ENCODE results near the gene IVNS1ABP.

GRCh38 chr1:185324118-185324517, 7.1 kb upstream of the IVNS1ABP start:
- TF ChIP-seq GATAD1 (CRISPR knock-in tag; IDR thresholded peaks at IDR 0.05): no peak
- TF ChIP-seq ZHX2 (IDR thresholded peaks at IDR 0.05; ENCODE audit: low read depth): no peak
- no peak for TF ChIP-seq ZHX2 (CRISPR knock-in tag; IDR thresholded peaks at IDR 0.05; ENCODE audit: borderline replicate concordance)
- no peak for TF ChIP-seq THAP7 (CRISPR knock-in tag; IDR thresholded peaks at IDR 0.05)
- no peak for TF ChIP-seq CTCF (CRISPR knock-in tag; IDR thresholded peaks at IDR 0.05)
- TF ChIP-seq ZBTB43 (CRISPR knock-in tag; conservative IDR thresholded peaks at IDR 0.05): no peak
- TF ChIP-seq RBFOX2 (IDR thresholded peaks at IDR 0.05; ENCODE audit: low read depth, low read length): no peak
- TF ChIP-seq EZH2 (conservative IDR thresholded peaks at IDR 0.05; ENCODE audit: low read depth, low read length): no peak
- no peak for TF ChIP-seq POLR2AphosphoS5 (IDR thresholded peaks at IDR 0.05; ENCODE audit: low read depth, low read length)

All from HepG2 (cell line).